CMK (cell line): ENCODE measurements around the gene PAPOLB.

Experiments used
- DNase-seq: peaks from one replicate; pipeline ENCODE4 v3.0.0-alpha.2; 2010; ENCODE audit warnings: low read depth

The PAPOLB gene

GRCh38 chr7:4823441-4824119 is 38.2 kb downstream of the PAPOLB start:
- DNase-seq = no peak

DNA sequence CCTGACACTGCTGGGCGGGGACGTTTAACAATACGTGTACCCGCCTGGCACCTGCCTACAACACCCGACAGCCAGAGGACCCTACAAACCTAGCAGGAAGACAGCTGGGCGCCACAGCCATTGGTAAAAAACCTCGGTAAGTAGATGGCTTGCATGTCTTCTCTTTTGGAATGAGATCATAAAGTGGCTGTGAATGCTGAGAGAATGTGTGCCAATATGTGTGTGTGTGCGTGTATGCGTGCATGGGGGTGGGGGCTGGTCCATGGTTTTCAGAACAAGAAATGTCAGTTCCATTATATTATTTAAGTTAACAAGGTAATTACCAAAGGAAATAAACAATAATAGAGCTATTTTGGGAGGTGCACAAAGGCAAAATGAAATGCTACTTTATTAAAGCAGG is 39.2 kb downstream of the PAPOLB start:
- DNase-seq = no peak

DNA sequence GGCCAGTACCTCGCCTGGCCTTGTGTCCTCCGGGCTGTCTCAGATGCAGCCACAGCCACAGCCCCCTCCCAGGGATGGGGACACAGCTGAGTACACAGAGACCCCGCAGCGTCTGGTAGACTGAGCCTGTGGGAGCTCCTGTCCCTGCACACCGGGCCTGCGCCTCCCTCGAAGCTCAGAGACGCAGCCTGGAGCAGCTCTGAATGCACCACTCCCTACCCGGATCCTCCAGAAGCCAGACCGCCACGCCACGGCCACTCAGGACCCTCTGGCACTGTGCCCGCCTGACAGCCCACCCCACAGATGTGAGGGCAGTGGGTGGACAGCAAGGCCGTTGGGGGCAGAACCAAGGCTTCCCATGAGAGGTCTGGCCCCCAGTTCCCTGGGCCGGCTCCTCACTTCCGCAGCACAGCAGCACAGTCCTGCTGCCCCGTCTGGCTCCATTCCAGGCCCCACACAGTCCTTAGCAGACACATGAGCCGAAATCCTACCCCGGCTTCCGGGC is 40.8 kb downstream of the PAPOLB start:
- DNase-seq = no peak

DNA sequence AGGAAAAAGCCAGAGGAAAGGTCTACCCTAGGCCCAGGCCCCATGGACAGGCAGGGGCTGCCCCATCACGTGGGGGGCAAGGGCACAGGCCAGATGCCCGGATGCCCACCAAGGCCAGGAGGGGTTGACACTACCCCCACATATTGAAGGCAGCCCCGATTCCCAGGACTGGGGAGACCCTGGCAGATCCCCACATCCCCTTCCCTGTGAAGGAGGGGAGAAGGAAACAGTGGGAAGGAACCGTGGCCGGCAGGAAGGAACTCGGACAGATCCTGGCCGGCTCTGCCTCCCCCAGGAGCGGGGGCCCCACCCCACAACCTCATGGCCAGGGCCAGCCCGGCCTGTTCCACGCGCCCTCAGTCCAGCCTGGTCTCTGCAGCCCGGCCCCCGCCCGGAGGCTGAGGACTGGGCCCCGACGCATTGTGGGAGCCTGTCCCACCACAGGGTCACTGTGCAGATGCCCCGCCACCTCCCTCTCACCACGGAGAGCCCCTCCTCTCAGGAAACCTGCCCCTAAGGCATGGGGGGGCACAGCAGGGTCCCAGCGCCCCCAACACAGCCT is 41.3 kb downstream of the PAPOLB start:
- DNase-seq = no peak

DNA sequence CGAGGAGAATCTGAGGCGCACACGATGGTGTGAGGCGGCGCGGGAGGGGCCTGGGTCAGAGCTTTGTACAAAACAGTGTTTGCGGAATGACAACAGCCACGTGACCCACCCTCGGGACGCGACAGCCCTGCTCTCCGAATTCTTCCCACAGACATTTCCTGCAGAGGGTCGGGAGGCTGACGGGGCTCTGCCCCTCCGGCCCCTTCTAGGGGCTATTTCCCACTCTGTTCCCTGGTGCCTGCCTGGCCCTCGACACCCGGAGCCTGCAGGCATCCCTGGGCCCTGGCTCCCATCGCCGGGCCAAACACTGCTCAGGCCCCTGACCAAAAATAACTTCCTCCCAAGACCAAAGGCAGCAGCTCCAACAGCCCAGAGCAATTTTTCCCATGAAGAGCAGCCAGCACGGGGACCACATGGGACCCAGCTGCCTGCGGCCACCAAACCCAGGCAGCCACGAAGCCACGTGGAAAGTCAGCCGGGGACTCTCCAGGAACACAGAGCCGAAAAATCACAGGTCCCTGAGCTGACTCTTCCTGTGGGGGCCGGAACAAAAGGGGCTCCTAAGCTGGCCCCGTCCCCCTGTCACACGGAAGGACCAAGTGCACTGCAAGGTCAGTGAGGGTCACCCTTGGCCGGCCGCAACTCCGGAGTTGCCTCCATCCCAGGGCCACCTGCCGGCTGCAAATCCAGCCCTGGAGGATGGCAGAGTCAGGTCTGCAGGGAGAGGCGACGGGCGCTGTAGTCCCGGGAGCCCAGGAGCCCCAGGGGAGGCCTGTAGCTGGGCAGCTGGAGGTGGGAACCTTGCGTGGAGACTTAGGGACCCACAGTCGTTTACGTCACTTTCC is 42.0 kb downstream of the PAPOLB start:
- no peak for DNase-seq

DNA sequence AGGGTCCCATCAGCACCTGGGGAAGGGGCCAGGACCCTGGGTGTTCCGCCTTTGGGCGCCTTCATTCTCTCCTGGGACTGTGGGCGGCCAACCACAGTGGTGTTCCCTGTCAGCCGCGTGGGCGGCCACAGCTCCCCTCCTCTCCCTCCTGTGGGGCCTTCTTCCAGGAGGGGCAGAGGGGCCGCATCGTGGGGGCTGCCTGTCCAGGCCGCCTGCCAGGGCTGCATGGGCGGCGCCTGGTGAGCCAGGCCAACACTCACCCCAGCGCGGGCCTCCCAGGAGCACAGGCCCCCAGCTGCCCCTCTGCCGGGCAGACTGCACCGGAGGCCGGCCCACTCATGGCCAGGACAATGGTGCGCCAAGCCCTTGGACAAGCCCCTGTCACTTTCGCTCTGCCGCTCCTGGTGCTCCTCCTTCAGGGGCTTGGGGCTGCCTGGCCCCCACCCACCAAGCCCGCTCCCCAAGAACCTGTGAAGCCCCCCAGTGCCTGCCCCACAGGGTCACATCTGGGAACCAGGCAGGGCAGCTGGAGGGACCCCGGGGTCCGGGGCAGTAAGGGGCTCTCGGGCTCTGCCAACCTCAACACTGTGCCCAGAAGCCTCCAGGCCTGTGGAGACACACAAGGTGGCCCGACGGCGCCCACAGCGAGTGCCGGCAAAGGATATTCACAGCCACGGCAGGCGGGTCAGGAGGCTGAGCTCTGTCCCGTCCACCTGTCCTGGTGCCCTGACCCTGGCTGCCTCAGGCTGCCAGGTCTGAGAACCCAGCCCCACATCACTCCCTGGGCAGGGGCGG is 43.6 kb downstream of the PAPOLB start:
- no peak for DNase-seq

- DNase-seq = no peak
These were observed 44.5 kb downstream of the PAPOLB start for GRCh38 chr7:4817178-4817901.

GRCh38 chr7:4816419-4817080 is 45.3 kb downstream of the PAPOLB start:
- no peak for DNase-seq

DNA sequence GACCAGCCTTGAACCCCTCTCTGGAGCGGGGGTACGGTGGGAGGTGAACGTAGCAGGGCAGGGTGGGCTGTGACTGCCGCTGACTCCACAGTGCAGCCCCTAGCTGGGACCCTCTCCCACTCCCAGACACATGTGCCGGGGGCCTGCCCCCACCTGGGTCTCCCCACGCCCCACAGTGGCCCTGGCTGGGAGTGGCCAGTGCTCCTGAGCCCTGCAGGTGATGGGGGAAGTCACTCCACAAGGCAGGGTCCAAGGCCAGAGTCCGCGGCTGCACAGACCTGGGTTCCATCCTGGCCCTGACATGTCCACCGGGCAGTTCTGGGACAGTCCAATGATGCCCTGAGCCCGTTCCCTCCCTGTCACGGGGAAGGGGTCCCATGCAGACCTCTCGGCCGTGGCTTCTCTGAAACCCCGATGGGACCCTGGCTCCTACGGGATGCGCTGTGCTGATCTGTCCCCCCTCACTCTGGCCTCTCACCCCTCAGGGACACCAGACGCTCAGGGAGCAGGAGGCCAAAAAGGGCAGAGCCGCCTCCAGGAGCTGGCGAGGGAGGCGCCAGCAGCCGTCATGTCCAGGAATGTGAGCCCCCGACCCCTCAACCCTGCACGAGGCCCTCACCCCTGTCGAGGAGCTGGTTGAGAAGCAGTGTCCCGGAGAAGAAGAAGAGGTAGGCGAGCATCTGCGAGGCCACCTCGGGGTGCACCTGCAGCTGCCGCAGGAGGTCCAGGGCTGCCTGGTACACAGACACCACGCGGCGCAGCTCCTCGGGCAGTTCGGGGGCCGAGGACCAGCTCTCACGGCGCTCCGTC is 46.0 kb downstream of the PAPOLB start:
- no peak for DNase-seq

DNA sequence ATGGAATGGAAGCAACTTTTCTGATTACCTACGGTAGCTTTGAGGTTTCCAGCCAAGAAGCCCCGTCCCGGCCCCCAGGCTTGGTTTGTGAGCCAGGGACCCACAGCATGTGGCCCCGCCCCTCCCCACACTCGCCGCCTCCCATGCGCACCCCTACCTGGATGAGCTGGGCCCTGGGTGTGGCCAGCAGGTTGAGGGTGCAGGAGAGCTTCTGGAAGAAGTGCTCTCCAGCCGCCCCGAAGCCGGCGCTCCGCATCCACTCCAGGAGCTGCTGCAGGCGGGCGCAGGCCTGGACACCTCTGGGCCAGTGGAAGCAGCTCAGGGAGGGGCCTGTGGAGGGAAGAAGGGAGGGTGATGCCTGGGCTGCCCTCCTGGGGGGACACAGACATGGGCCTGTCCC is 46.7 kb downstream of the PAPOLB start:
- no peak for DNase-seq

GRCh38 chr7:4814433-4814832 is 47.4 kb downstream of the PAPOLB start:
- no peak for DNase-seq

DNA sequence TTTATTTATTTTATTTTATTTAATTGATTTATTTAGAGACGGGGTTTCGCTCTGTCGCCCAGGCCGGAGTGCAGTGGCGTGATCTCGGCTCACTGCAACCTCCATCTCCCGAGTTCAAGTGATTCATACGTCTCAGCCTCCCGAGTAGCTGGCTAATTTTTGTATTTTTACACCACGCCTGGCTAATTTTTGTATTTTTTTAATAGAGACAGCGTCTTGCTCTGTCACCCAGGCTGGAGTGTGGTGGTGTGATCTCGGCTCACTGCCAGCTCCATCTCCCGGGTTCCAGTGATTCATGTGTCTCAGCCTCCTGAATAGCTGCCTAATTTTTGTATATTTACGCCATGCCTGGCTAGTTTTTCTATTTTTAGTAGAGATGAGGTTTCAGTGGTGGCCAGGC is 52.2 kb downstream of the PAPOLB start:
- no peak for DNase-seq

DNA sequence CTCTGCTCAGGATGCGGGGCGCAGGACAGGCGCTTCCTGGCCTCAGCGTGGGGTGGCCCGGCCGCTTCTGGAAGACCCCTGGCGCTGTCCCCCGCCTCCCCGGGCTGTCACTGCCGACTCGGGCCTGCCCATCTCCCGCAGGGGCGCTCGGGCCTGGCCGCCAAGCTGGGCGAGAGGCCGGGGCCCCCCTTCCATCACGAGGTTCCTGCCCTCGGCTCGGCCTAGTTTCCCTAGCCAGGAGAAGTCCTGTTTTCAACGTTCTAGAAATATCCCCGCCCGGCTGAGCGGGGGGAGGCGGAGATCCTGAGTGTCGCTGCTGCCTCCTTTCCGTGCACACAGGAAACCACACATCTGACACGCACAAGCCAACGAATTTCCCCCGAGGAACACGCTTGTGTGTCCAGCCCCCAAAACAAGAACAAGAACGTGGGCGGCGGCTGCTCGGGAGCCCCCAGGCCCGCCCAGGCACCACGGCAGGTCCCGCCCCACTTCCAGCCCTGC is 52.7 kb downstream of the PAPOLB start:
- DNase-seq = no peak

- no peak for DNase-seq
These were observed 53.3 kb downstream of the PAPOLB start for GRCh38 chr7:4808565-4808964.

DNA sequence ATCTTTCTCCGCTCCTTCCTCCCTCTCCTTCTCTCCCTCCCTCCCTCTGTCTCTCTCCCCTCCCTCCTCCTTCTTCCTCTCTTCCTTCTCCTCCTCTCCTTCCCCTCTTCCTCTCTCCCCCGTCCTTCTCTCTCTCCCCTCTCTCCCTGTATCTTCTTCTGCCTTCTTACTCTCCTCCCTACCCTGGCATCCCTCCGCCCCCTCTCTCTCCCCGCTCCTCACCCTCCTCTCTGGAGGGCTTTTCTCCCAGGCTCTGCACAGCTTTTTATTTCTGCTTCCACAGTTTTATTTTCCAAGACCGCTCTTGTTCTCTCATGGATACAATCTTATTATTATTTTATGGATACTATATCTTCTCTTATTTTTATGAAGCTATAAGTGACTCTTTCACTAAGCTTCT is 53.8 kb downstream of the PAPOLB start:
- DNase-seq = no peak
